Measurements from ENCODE around the gene FAM98A. TPM values are rescaled to one million over a fixed set of nuclear protein-coding genes. Genes with fewer than 3 reads are reported as not detected.

The FAM98A gene
- total and polyA plus RNA-seq, 8 donors, result 28.5 to 51.4 (median 33.8) TPM

DNA sequence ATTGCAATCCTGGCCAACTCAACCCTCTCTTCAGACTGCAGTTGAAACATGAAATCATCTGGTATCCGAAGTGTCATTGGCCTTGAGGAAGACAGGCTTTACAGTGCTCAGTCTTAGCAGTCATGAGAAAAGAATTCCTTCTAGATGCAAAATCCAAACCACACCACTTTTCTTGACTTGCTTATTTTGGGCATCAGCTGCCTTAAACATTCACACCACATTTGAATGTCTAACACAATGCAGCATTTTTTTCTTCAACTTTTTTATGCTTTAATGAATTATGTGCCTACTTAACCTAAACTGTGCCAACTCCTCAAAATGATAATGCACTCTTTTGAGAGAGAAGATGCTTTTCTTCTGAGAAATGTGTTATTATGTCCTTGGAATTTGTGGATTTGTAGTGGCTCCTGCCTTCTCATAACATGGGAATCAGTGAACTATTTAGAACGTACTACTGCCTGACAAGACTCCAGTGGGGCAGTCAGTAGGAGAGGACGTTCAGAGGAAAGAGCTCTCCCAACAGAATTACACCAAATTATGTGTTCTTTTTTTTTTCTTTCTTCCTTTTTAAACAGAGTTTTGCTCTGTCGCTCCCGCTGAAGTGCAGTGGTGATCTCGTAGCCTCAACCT lies 3.2 kb upstream of the FAM98A start:
- Histone ChIP-seq H3K9me3 (no peaks in the 10 kb centered on the region), H3K4me1 (peaks cover 7 to 14% of the 10 kb centered on the region in 2 donors), H3K27me3 (no peaks in the 10 kb centered on the region), H3K27ac (no peak overlapping the region), H3K4me3 (no peak overlapping the region), H3K36me3 (no peaks in the 10 kb centered on the region)
- TF ChIP-seq, protein P1, sequence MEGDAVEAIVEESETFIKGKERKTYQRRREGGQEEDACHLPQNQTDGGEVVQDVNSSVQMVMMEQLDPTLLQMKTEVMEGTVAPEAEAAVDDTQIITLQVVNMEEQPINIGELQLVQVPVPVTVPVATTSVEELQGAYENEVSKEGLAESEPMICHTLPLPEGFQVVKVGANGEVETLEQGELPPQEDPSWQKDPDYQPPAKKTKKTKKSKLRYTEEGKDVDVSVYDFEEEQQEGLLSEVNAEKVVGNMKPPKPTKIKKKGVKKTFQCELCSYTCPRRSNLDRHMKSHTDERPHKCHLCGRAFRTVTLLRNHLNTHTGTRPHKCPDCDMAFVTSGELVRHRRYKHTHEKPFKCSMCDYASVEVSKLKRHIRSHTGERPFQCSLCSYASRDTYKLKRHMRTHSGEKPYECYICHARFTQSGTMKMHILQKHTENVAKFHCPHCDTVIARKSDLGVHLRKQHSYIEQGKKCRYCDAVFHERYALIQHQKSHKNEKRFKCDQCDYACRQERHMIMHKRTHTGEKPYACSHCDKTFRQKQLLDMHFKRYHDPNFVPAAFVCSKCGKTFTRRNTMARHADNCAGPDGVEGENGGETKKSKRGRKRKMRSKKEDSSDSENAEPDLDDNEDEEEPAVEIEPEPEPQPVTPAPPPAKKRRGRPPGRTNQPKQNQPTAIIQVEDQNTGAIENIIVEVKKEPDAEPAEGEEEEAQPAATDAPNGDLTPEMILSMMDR (IDR thresholded peaks at IDR 0.05), result no peak
- ATAC-seq (no peak), DNase-seq (no peak)
- intact Hi-C loops (cut with DNase I), result no loop called here

DNA sequence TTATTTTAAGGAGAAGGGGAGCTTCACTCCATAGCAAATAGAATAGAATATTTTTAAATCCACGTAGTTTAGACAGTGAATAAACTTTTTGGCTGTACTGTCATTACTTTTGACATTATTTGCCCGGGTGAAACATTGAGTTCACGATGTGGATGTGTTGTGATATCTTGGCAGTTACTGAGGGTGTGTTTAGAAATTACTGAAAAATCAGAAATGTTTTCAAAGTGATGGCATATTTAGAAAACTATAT lies 769 bp upstream of the FAM98A start:
- Histone ChIP-seq H3K27me3 (no peaks in the 10 kb centered on the region), H3K27ac (peak overlapping the region; percentile 75 to 81), H3K4me1 (peaks cover 12 to 21% of the 10 kb centered on the region in 2 donors), H3K4me3 (peak overlapping the region; percentile 79 to 95), H3K36me3 (peaks cover 0 to 5% of the 10 kb centered on the region in 2 donors), H3K9me3 (no peaks in the 10 kb centered on the region)
- TF ChIP-seq, protein P1 (IDR thresholded peaks at IDR 0.05), result no peak
- DNase-seq, result no peak
- ATAC-seq, result no peak
- intact Hi-C loops (cut with DNase I), result no loop called here

DNA sequence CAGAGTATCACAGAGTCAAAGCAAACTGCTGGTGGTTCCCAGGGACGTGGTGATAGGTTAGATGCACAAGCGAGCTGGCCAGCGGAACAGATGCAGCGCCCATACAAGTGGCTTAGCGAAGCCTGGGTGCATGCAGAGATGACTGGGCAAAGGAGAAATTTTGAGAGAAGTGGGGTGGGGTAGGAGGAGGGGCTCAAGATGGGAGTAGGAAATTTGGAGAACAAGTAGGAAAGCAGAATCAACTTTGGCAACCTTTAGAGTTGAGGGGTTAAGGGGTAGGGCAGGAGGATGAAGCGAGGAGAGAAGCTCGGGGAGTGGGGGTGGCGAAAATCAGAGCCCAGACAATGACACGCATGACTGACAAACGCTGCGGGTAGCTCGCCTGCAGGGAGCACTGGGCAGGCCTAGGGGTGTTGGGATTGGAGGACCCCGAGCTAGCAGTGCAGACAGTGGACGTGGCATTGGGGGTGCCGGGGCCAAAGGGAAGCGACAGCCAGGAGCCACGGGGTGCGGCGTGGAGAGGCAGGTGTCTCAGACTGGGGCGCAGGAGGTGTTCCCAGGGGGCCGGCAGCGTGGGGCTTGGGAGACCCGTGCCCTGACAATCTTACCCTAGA lies 431 bp downstream of the FAM98A start:
- Histone ChIP-seq H3K4me1 (peaks cover 12 to 21% of the 10 kb centered on the region in 2 donors), H3K36me3 (peaks cover 0 to 15% of the 10 kb centered on the region in 2 donors), H3K27me3 (no peaks in the 10 kb centered on the region), H3K9me3 (no peaks in the 10 kb centered on the region), H3K4me3 (peak overlapping the region; percentile 79 to 95), H3K27ac (peak overlapping the region; percentile 81)
- intact Hi-C loops (cut with DNase I), result no loop called here
- TF ChIP-seq, protein P1 (IDR thresholded peaks at IDR 0.05), result no peak
- peak in 3 of 4 donors; percentile 15 to 52 (median 30) for DNase-seq
- peak; percentile 53 for ATAC-seq

DNA sequence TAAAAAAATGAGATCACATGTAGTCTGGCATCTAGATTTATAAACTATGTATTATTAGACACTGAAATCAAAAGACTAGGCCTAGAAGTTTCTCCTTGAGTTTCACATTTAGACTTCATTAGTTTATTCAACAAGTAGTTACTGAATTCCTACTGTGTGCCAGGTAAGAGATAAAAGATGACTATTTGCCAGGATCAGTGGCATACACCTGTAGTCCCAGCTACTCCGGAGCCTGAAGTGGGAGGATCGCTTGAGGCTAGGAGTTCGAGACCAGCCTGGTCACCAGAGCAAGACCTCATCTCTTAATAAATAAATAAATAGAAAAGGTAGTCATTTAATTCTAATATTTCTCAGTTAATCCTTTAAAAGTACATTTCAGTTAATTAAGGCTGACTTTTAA lies 2.1 kb downstream of the FAM98A start:
- TF ChIP-seq, protein P1 (IDR thresholded peaks at IDR 0.05), result no peak
- peaks cover 0 to 32% of the 10 kb centered on the region in 2 donors for H3K36me3 ChIP-seq
- H3K4me3 ChIP-seq, result peak overlapping the region in 1 of 2 donors; percentile 95
- DNase-seq (no peak), ATAC-seq (no peak)
- intact Hi-C loops (cut with DNase I), result no loop called here
- H3K9me3 ChIP-seq, result no peaks in the 10 kb centered on the region
- no peaks in the 10 kb centered on the region for H3K27me3 ChIP-seq
- peaks cover 12 to 21% of the 10 kb centered on the region in 2 donors for H3K4me1 ChIP-seq
- H3K27ac ChIP-seq, result no peak overlapping the region

DNA sequence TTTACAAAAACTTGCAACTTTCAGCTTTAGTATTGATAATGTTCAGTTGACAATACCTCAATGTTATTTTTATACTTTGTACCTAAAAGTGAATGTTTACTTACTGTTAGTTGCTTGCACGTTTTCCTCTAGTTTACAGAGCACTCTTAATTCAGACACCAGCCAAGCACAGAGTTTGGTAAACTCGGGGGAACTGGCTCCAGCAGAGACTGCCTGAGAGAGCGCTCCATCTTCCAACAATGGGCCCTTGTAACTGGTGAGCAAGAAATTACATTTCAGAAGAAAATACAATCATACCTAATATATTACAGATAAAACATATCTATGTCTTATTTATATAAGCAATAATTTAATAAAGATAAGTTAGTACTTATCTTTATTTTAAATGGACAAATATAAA lies 3.7 kb downstream of the FAM98A start:
- intact Hi-C loops (cut with DNase I), result no loop called here
- Histone ChIP-seq H3K27me3 (no peaks in the 10 kb centered on the region), H3K4me3 (no peak overlapping the region), H3K27ac (no peak overlapping the region), H3K4me1 (peaks cover 12 to 21% of the 10 kb centered on the region in 2 donors), H3K9me3 (no peaks in the 10 kb centered on the region), H3K36me3 (peaks cover 0 to 46% of the 10 kb centered on the region in 2 donors)
- no peak for ATAC-seq
- TF ChIP-seq, protein P1 (IDR thresholded peaks at IDR 0.05), result no peak
- no peak for DNase-seq
